HepG2 (cell line): Measurements from ENCODE around the gene PKMYT1. TPM values are rescaled to one million over a fixed set of nuclear protein-coding genes. Genes with fewer than 3 reads are reported as not detected.
A peak's percentile ranks its signal among the peaks of the same experiment; 100 is the strongest.

Experiments used
- ATF1 ChIP-seq: IDR thresholded peaks from 2 replicates; pipeline ENCODE4 v1.6.1; 2016; ENCODE audit warnings: mild to moderate bottlenecking, control low read depth
- E2F5 ChIP-seq: sonication (generic); formaldehyde crosslinking; conservative IDR thresholded peaks from 2 replicates; pipeline ENCODE4 v1.4.0; 2020; ENCODE audit warnings: missing genetic modification reagents
- HIC2 ChIP-seq: sonication (generic); formaldehyde crosslinking; IDR thresholded peaks from 2 replicates; pipeline ENCODE4 v1.9.0; 2022; ENCODE audit warnings: low read depth, missing genetic modification reagents
- HNRNPLL ChIP-seq: fragments of 200-400 bp; formaldehyde crosslinking; IDR thresholded peaks from 2 replicates; pipeline ENCODE4 v1.6.1; 2017; ENCODE audit warnings: mild to moderate bottlenecking, low read depth, low read length; ENCODE audit not compliant: poor library complexity, severe bottlenecking
- HOMEZ ChIP-seq: IDR thresholded peaks from 2 replicates; pipeline ENCODE4 v1.6.1; 2016; ENCODE audit warnings: low read depth
- IRF2 ChIP-seq: IDR thresholded peaks from 2 replicates; pipeline ENCODE4 v1.6.1; 2018; ENCODE audit warnings: missing genetic modification reagents, missing compliant biosample characterization
- KDM2A ChIP-seq: sonication (generic); formaldehyde crosslinking; IDR thresholded peaks from 2 replicates; pipeline ENCODE4 v1.4.0; 2020; ENCODE audit warnings: low read depth, missing genetic modification reagents, borderline replicate concordance
- MXD4 ChIP-seq: IDR thresholded peaks from 2 replicates; pipeline ENCODE4 v1.6.1; 2016; ENCODE audit warnings: mild to moderate bottlenecking, missing biosample characterization, missing genetic modification reagents
- MZF1 ChIP-seq: sonication (generic); formaldehyde crosslinking; IDR thresholded peaks from 2 replicates; pipeline ENCODE4 v1.8.1; 2023; ENCODE audit warnings: mild to moderate bottlenecking, missing genetic modification reagents, borderline replicate concordance
- NFE2 ChIP-seq: sonication (generic); formaldehyde crosslinking; IDR thresholded peaks from 2 replicates; pipeline ENCODE4 v1.4.0; 2020; ENCODE audit warnings: missing genetic modification reagents
- NFKBIZ ChIP-seq: IDR thresholded peaks from 2 replicates; pipeline ENCODE4 v1.6.1; 2018; ENCODE audit warnings: missing genetic modification reagents, missing compliant biosample characterization
- NR2F6 ChIP-seq, 2 experiments: IDR thresholded peaks; 2 replicates each; pipeline ENCODE4 v1.6.1; 2016; ENCODE audit warnings: antibody characterized with exemption in 1 of 2, mild to moderate bottlenecking in 1 of 2
- SIN3A ChIP-seq: IDR thresholded peaks from 2 replicates; pipeline ENCODE4 v1.6.1; 2011; ENCODE audit warnings: low read depth, mild to moderate bottlenecking, control low read depth, low read length, borderline replicate concordance
- SMAD3 ChIP-seq: sonication (generic); formaldehyde crosslinking; IDR thresholded peaks from 2 replicates; pipeline ENCODE4 v1.4.0; 2020; ENCODE audit warnings: missing genetic modification reagents
- STAT5B ChIP-seq: sonication (generic); formaldehyde crosslinking; IDR thresholded peaks from 2 replicates; pipeline ENCODE4 v1.4.0; 2020; ENCODE audit warnings: missing genetic modification reagents
- ZNF331 ChIP-seq: sonication (generic); formaldehyde crosslinking; IDR thresholded peaks from 2 replicates; pipeline ENCODE4 v1.4.0; 2020; ENCODE audit warnings: missing genetic modification reagents
- ZNF598 ChIP-seq: sonication (generic); formaldehyde crosslinking; IDR thresholded peaks from 2 replicates; pipeline ENCODE4 v1.5.1; 2020; ENCODE audit warnings: mild to moderate bottlenecking, missing genetic modification reagents, borderline replicate concordance
- ZNF614 ChIP-seq: IDR thresholded peaks from 2 replicates; pipeline ENCODE4 v1.6.1; 2018; ENCODE audit warnings: missing biosample characterization, missing genetic modification reagents, inconsistent platforms, borderline replicate concordance
- ZNF768 ChIP-seq: sonication (generic); formaldehyde crosslinking; IDR thresholded peaks from 2 replicates; pipeline ENCODE4 v1.4.0; 2020; ENCODE audit warnings: missing genetic modification reagents
- polyA plus RNA-seq, 8 experiments: library from polyadenylated mRNA; depleted of rRNA in 3 of 8; stranded (reverse) in 7 of 8; unstranded in 1 of 8; fragments of >200 nt; fragmentation: Illumina TruSeq in 4 of 8; extraction: Trizol in 4 of 8; gene quantifications; 2 replicates each; pipeline versions ENCODE4 v1.2.1 to v1.2.3, GENCODE V29; 2011 to 2016; ENCODE audit warnings: low read depth in 4 of 8, missing spikeins in 1 of 8, mixed read lengths in 1 of 8; ENCODE audit not compliant: insufficient read depth in 1 of 8
- total RNA-seq, 5 experiments: library from RNA; depleted of rRNA; stranded (reverse); fragments of >200 nt; fragmentation: Illumina TruSeq; extraction: Trizol; gene quantifications; 2 replicates each; pipeline ENCODE4 v1.2.3, GENCODE V29; 2016; ENCODE audit warnings: low read depth in 1 of 5
- TF ChIP-seq, protein P1 (sequence below): sonication (generic); formaldehyde crosslinking; IDR thresholded peaks from 2 replicates; pipeline ENCODE4 v1.4.0; 2020; ENCODE audit warnings: missing genetic modification reagents, borderline replicate concordance
- TF ChIP-seq, protein P2 (sequence below): IDR thresholded peaks from 2 replicates; pipeline ENCODE4 v1.6.1; 2018; ENCODE audit warnings: missing genetic modification reagents, mild to moderate bottlenecking, missing compliant biosample characterization
- TF ChIP-seq, protein P3 (sequence below): IDR thresholded peaks from 2 replicates; pipeline ENCODE4 v1.6.1; 2016

The PKMYT1 gene
- total and polyA plus RNA-seq, 2 of the 13 experiments (the other 11 are each of a cell fraction or from before 2014, with no cell fraction given) = 7.0 to 27.8 TPM

GRCh38 chr16:3003582-3004270 is 23.5 kb upstream of the PKMYT1 start (continued):
- 0 out of 2 replicates have a peak, but pooled peaks have one; percentile 19 for TF ChIP-seq NFKBIZ (CRISPR knock-in tag)
- TF ChIP-seq ZNF768 = no peak
- peak; percentile 17; the same call in 1 of the 2 replicates for TF ChIP-seq NR2F6 (IDR thresholded peaks at IDR 0.05)
- peak; percentile 38; the same call in 1 of the 2 replicates for TF ChIP-seq NR2F6 (CRISPR knock-in tag; IDR thresholded peaks at IDR 0.05)
- TF ChIP-seq SIN3A = peak; percentile 76; the same call in 1 of the 2 replicates
- TF ChIP-seq, protein P1, sequence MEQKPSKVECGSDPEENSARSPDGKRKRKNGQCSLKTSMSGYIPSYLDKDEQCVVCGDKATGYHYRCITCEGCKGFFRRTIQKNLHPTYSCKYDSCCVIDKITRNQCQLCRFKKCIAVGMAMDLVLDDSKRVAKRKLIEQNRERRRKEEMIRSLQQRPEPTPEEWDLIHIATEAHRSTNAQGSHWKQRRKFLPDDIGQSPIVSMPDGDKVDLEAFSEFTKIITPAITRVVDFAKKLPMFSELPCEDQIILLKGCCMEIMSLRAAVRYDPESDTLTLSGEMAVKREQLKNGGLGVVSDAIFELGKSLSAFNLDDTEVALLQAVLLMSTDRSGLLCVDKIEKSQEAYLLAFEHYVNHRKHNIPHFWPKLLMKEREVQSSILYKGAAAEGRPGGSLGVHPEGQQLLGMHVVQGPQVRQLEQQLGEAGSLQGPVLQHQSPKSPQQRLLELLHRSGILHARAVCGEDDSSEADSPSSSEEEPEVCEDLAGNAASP (CRISPR knock-in tag) = 0 out of 2 replicates have a peak, but pooled peaks have one; percentile 45
- peak; percentile 75; the same call in 1 of the 2 replicates for TF ChIP-seq E2F5 (CRISPR knock-in tag)
- peak; percentile 44; the same call in 1 of the 2 replicates for TF ChIP-seq ZNF598 (CRISPR knock-in tag)
- 0 out of 2 replicates have a peak, but pooled peaks have one; percentile 46 for TF ChIP-seq ZNF614 (CRISPR knock-in tag)
- TF ChIP-seq MXD4 (CRISPR knock-in tag) = peak; percentile 44; the same call in 1 of the 2 replicates
- peak; percentile 92 for TF ChIP-seq KDM2A (CRISPR knock-in tag)
- TF ChIP-seq HOMEZ (CRISPR knock-in tag) = 0 out of 2 replicates have a peak, but pooled peaks have one; percentile 26
- TF ChIP-seq IRF2 (CRISPR knock-in tag) = peak; percentile 73; the same call in 1 of the 2 replicates
- no peak for TF ChIP-seq ATF1 (CRISPR knock-in tag)
- no peak for TF ChIP-seq MZF1 (CRISPR knock-in tag)
- TF ChIP-seq STAT5B (CRISPR knock-in tag) = no peak
- TF ChIP-seq NFE2 (CRISPR knock-in tag) = no peak
- peak; percentile 73 for TF ChIP-seq HNRNPLL
- TF ChIP-seq HIC2 (CRISPR knock-in tag) = no peak
- TF ChIP-seq, protein P2, sequence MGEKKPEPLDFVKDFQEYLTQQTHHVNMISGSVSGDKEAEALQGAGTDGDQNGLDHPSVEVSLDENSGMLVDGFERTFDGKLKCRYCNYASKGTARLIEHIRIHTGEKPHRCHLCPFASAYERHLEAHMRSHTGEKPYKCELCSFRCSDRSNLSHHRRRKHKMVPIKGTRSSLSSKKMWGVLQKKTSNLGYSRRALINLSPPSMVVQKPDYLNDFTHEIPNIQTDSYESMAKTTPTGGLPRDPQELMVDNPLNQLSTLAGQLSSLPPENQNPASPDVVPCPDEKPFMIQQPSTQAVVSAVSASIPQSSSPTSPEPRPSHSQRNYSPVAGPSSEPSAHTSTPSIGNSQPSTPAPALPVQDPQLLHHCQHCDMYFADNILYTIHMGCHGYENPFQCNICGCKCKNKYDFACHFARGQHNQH = peak; percentile 68; the same call in 1 of the 2 replicates
- TF ChIP-seq, protein P3, sequence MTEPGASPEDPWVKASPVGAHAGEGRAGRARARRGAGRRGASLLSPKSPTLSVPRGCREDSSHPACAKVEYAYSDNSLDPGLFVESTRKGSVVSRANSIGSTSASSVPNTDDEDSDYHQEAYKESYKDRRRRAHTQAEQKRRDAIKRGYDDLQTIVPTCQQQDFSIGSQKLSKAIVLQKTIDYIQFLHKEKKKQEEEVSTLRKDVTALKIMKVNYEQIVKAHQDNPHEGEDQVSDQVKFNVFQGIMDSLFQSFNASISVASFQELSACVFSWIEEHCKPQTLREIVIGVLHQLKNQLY (CRISPR knock-in tag) = peak; percentile 76
- 0 out of 2 replicates have a peak, but pooled peaks have one; percentile 64 for TF ChIP-seq SMAD3 (CRISPR knock-in tag)
- 0 out of 2 replicates have a peak, but pooled peaks have one; percentile 31 for TF ChIP-seq ZNF331 (CRISPR knock-in tag)
